ENCODE data around the gene NDFIP2.

Gene NDFIP2

DNA sequence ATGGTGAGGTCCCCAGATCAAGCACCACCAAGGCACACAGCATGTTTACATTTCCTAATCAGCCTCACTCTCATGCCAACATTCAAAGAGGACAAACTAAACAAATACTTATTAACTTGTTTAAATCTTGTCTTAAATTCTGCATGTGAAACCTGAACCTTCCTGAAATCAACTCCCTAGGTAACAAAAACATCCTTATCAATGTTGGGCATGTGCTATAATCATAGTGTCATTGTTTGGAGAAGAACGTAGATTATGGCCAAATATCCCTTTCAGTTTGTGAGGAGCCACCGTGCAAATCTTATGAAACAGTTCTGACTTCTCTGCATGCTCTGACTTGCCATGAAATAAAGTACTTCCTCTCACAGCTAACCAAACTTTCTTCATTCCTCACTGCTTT is 123.8 kb downstream of the NDFIP2 start:
- no peak for DNase-seq

All from CD4-positive, alpha-beta T cell treated with Interleukin-15 for 1 hour (primary cell).